Measurements from ENCODE around the gene AK1. TPM values are rescaled to one million over a fixed set of nuclear protein-coding genes. Genes with fewer than 3 reads are reported as not detected.
A peak's percentile ranks its signal among the peaks of the same experiment; 100 is the strongest.

The AK1 gene
- total and polyA plus RNA-seq, 2 of the 13 experiments (the other 11 are each of a cell fraction or from before 2014, with no cell fraction given), result 19.1 to 32.8 TPM

GRCh38 chr9:127828262-127829031 lies 49.0 kb downstream of the AK1 start (continued):
- TF ChIP-seq ZHX1 (CRISPR knock-in tag; IDR thresholded peaks at IDR 0.05; ENCODE audit: low read depth) (no peak), ATM (IDR thresholded peaks at IDR 0.05; ENCODE audit: borderline replicate concordance) (no peak), TIGD3 (CRISPR knock-in tag; IDR thresholded peaks at IDR 0.05; ENCODE audit: borderline replicate concordance) (no peak), XRCC5 (optimal IDR thresholded peaks at IDR 0.05; ENCODE audit: low read length) (peak; percentile 86), CHD4 (IDR thresholded peaks at IDR 0.05; ENCODE audit: borderline replicate concordance, low read length) (no peak), NFYB (CRISPR knock-in tag; IDR thresholded peaks at IDR 0.05) (no peak), ZNF235 (CRISPR knock-in tag; IDR thresholded peaks at IDR 0.05; ENCODE audit: borderline replicate concordance) (no peak), HOXA5 (CRISPR knock-in tag; IDR thresholded peaks at IDR 0.05) (no peak), SNAI1 (CRISPR knock-in tag; IDR thresholded peaks at IDR 0.05; ENCODE audit: borderline replicate concordance) (no peak), ZBTB43 (CRISPR knock-in tag; conservative IDR thresholded peaks at IDR 0.05) (no peak), ZNF576 (CRISPR knock-in tag; IDR thresholded peaks at IDR 0.05) (no peak), NCOA2 (CRISPR knock-in tag; IDR thresholded peaks at IDR 0.05) (no peak; the same call in 1 of the 2 replicates), ZNF280B (CRISPR knock-in tag; IDR thresholded peaks at IDR 0.05; ENCODE audit: borderline replicate concordance) (peak; percentile 77; the same call in 1 of the 2 replicates), MAZ (IDR thresholded peaks at IDR 0.05; ENCODE audit: borderline replicate concordance, low read depth, low read length) (no peak), MAZ (CRISPR knock-in tag; IDR thresholded peaks at IDR 0.05; ENCODE audit: low read depth) (no peak), RFXANK (CRISPR knock-in tag; IDR thresholded peaks at IDR 0.05) (no peak), NR2F2 (IDR thresholded peaks at IDR 0.05; ENCODE audit: borderline replicate concordance, low read depth) (no peak), HBP1 (CRISPR knock-in tag; IDR thresholded peaks at IDR 0.05; ENCODE audit: low read depth) (no peak), YY1 (IDR thresholded peaks at IDR 0.05; ENCODE audit: insufficient read depth, insufficient replicate concordance, low read depth, low read length) (peak; percentile 60), MXI1 (IDR thresholded peaks at IDR 0.05; ENCODE audit: borderline replicate concordance, low read depth, low read length) (peak; percentile 40; the same call in 1 of the 3 replicates), ZNF598 (CRISPR knock-in tag; IDR thresholded peaks at IDR 0.05; ENCODE audit: borderline replicate concordance) (no peak)

Measured in HepG2 (cell line).